HG02943 (cell line): ENCODE data around the gene MTM1.

Source experiments
- ATAC-seq: cut with Tn5 transposase; IDR thresholded peaks from one replicate; pipeline ENCODE4 v1.9.1; 2021; ENCODE audit warnings: mild to moderate bottlenecking, low read depth, moderate library complexity; ENCODE audit not compliant: unreplicated experiment

Gene MTM1

GRCh38 chrX:150700107-150700506 is 131.7 kb downstream of the MTM1 start:
- ATAC-seq, result no peak

GRCh38 chrX:150701377-150701776 is 133.0 kb downstream of the MTM1 start:
- ATAC-seq, result no peak

- no peak for ATAC-seq
Observed at GRCh38 chrX:150702966-150703694, 134.7 kb downstream of the MTM1 start.

- no peak for ATAC-seq
Observed at GRCh38 chrX:150703695-150703974, 135.2 kb downstream of the MTM1 start.

- ATAC-seq, result no peak
Observed at GRCh38 chrX:150704030-150704613, 135.7 kb downstream of the MTM1 start.

GRCh38 chrX:150712619-150713018 is 144.2 kb downstream of the MTM1 start:
- ATAC-seq, result no peak

GRCh38 chrX:150715184-150715583 is 146.8 kb downstream of the MTM1 start:
- ATAC-seq, result no peak

GRCh38 chrX:150719621-150720020 is 151.2 kb downstream of the MTM1 start:
- ATAC-seq, result no peak
